Body of pancreas (tissue), 4 donors: Measurements from ENCODE around the gene FOXP1. TPM values are rescaled to one million over a fixed set of nuclear protein-coding genes. Genes with fewer than 3 reads are reported as not detected.

Experiments used
- ATAC-seq: fragments of 150-250 bp; one replicate; pipeline ENCODE4 v1.9.1; 2016
- DNase-seq, 4 donors: peaks; one replicate each; pipeline ENCODE4 v3.0.0-alpha.2; 2019
- H3K27ac ChIP-seq, 4 donors: fragments of 200-600 bp; sonication (generic); 1 replicate in 3 of 4; 2 replicates in 1 of 4; pipeline versions ENCODE4 v1.5.1 to v1.6.1; 2016 to 2019; ENCODE audit warnings: mild to moderate bottlenecking in 1 of 4, mixed read lengths in 1 of 4, moderate library complexity in 1 of 4
- H3K27me3 ChIP-seq, 2 donors: fragments of 200-600 bp; sonication (generic); one replicate each; pipeline ENCODE4 v1.6.0; 2016; ENCODE audit warnings: mild to moderate bottlenecking in 1 of 2
- H3K36me3 ChIP-seq, 2 donors: fragments of 200-600 bp; sonication (generic); replicated peaks in 1 of 2; 2 replicates each; pipeline ENCODE4 v1.5.1; 2016; ENCODE audit warnings: low read depth in 2 of 2; ENCODE audit not compliant: insufficient read depth in 1 of 2
- H3K4me1 ChIP-seq: fragments of 200-600 bp; sonication (generic); one replicate; pipeline ENCODE4 v1.6.0; 2016
- H3K4me3 ChIP-seq, 2 donors: fragments of 200-600 bp; sonication (generic); 1 replicate in 1 of 2; 2 replicates in 1 of 2; pipeline ENCODE4 v1.5.1; 2016 to 2019
- H3K9me3 ChIP-seq, 3 donors: fragments of 200-600 bp; sonication (generic); 1 replicate in 2 of 3; 2 replicates in 1 of 3; pipeline ENCODE4 v1.5.1; 2016
- CTCF ChIP-seq, 7 experiments: fragments of 450-650 bp in 4 of 7; fragments of 200-600 bp in 3 of 7; sonication (generic) in 3 of 7; IDR thresholded peaks; one replicate each; pipeline ENCODE4 v1.5.1; 2016 to 2019; ENCODE audit warnings: antibody characterized with exemption in 7 of 7
- POLR2A ChIP-seq, 3 donors: fragments of 450-650 bp; IDR thresholded peaks; one replicate each; pipeline ENCODE4 v1.6.1; 2016; ENCODE audit warnings: antibody characterized with exemption in 3 of 3, mild to moderate bottlenecking in 2 of 3
- WGBS, 2 donors: methylation state at CpG; one replicate each; pipeline ENCODE4 v1.1.5; 2017; 5-methylcytosine and 5-hydroxymethylcytosine counted together
- intact Hi-C: fragments of 100-400 bp; cut with DNase I; formaldehyde crosslinking; loops from one replicate; pipeline ENCODE4 v1.15.1; 2023
- total RNA-seq, 2 donors: library from RNA; depleted of rRNA; stranded (reverse); fragments of >200 nt; gene quantifications; one replicate each; pipeline ENCODE4 v1.1.0, GENCODE V29; 2016

The FOXP1 gene
- total RNA-seq, 2 donors from 2014 or later, result 85.7 to 86.1 TPM

GRCh38 chr3:71057526-71057894 is 526.0 kb downstream of the FOXP1 start:
- TF ChIP-seq POLR2A (IDR thresholded peaks at IDR 0.05) (no peak), CTCF (IDR thresholded peaks at IDR 0.05) (no peak)
- H3K4me3 ChIP-seq, result no peak overlapping the region
- no peaks in the 10 kb centered on the region for H3K9me3 ChIP-seq
- 32 to 35% methylated on average over 4 of the region's 4 CpGs for WGBS, 2 donors
- no peak for DNase-seq
- no peaks in the 10 kb centered on the region for H3K27me3 ChIP-seq
- H3K36me3 ChIP-seq, result peaks cover 0 to 2% of the 10 kb centered on the region in 2 donors
- H3K27ac ChIP-seq, result peak overlapping the region in 1 of 4 donors; percentile 40
- intact Hi-C loops, result no loop called here
- peaks cover 71% of the 10 kb centered on the region for H3K4me1 ChIP-seq
- ATAC-seq, result no peak

- peaks cover 59% of the 10 kb centered on the region for H3K4me1 ChIP-seq
- H3K27ac ChIP-seq, result peak overlapping the region in 1 of 4 donors; percentile 44
- no peaks in the 10 kb centered on the region for H3K27me3 ChIP-seq
- 63 to 70% methylated on average over 5 of the region's 5 CpGs for WGBS, 2 donors
- peaks cover 0 to 4% of the 10 kb centered on the region in 2 donors for H3K36me3 ChIP-seq
- H3K4me3 ChIP-seq, result no peak overlapping the region
- intact Hi-C loops, result no loop called here
- DNase-seq (no peak), ATAC-seq (no peak)
- no peaks in the 10 kb centered on the region for H3K9me3 ChIP-seq
- TF ChIP-seq POLR2A (IDR thresholded peaks at IDR 0.05) (no peak), CTCF (IDR thresholded peaks at IDR 0.05) (no peak)
Observed at GRCh38 chr3:71056327-71056726, 527.2 kb downstream of the FOXP1 start.

GRCh38 chr3:71055257-71056001 is 528.1 kb downstream of the FOXP1 start:
- no peaks in the 10 kb centered on the region for H3K9me3 ChIP-seq
- H3K4me3 ChIP-seq, result no peak overlapping the region
- WGBS, 2 donors, result 38 to 40% methylated on average over 11 of the region's 11 CpGs
- DNase-seq (no peak), ATAC-seq (peak; percentile 72)
- H3K4me1 ChIP-seq, result peaks cover 50% of the 10 kb centered on the region
- TF ChIP-seq POLR2A (IDR thresholded peaks at IDR 0.05) (no peak), CTCF (IDR thresholded peaks at IDR 0.05) (no peak)
- intact Hi-C loops, result no loop called here
- peak overlapping the region in 2 of 4 donors; percentile 5 to 26 for H3K27ac ChIP-seq
- H3K27me3 ChIP-seq, result no peaks in the 10 kb centered on the region
- peaks cover 0 to 6% of the 10 kb centered on the region in 2 donors for H3K36me3 ChIP-seq

GRCh38 chr3:71054312-71054711 is 529.2 kb downstream of the FOXP1 start:
- H3K4me3 ChIP-seq, result no peak overlapping the region
- 73 to 74% methylated on average over 5 of the region's 5 CpGs for WGBS, 2 donors
- H3K9me3 ChIP-seq, result no peaks in the 10 kb centered on the region
- H3K27ac ChIP-seq, result no peak overlapping the region
- TF ChIP-seq POLR2A (IDR thresholded peaks at IDR 0.05) (no peak), CTCF (IDR thresholded peaks at IDR 0.05) (no peak)
- intact Hi-C loops, result no loop called here
- no peaks in the 10 kb centered on the region for H3K27me3 ChIP-seq
- DNase-seq, result no peak
- no peak for ATAC-seq
- peaks cover 39% of the 10 kb centered on the region for H3K4me1 ChIP-seq
- peaks cover 0 to 6% of the 10 kb centered on the region in 2 donors for H3K36me3 ChIP-seq

- TF ChIP-seq CTCF (IDR thresholded peaks at IDR 0.05), result no peak
- no peak for TF ChIP-seq POLR2A (IDR thresholded peaks at IDR 0.05)
- H3K4me3 ChIP-seq, result no peak overlapping the region
- H3K9me3 ChIP-seq, result no peaks in the 10 kb centered on the region
- H3K27me3 ChIP-seq, result no peaks in the 10 kb centered on the region
- peaks cover 33% of the 10 kb centered on the region for H3K4me1 ChIP-seq
- intact Hi-C loops, result no loop called here
- peaks cover 0 to 6% of the 10 kb centered on the region in 2 donors for H3K36me3 ChIP-seq
- DNase-seq, result no peak
- WGBS, 2 donors, result 85 to 96% methylated on average over 4 of the region's 4 CpGs
- H3K27ac ChIP-seq, result no peak overlapping the region
- ATAC-seq, result no peak
Observed at GRCh38 chr3:71053495-71053894, 530.0 kb downstream of the FOXP1 start.
